Keratinocyte (primary cell): Measurements from ENCODE around the gene MID1. TPM values are rescaled to one million over a fixed set of nuclear protein-coding genes. Genes with fewer than 3 reads are reported as not detected.

Experiments used
- DNase-seq: peaks from one replicate; pipeline ENCODE4 v3.0.0-alpha.2; 2011; ENCODE audit warnings: low read depth, missing footprints, low spot score
- FAIRE-seq: peaks from 2 replicates; lab custom pipeline; 2011; peaks lifted over from hg19 to GRCh38; lab: Jason Lieb, UNC
- H2AFZ ChIP-seq: 2 replicates; pipeline ENCODE4 v1.6.0; 2012; ENCODE audit warnings: low read length, control low read depth, inconsistent platforms; ENCODE audit not compliant: control insufficient read depth
- H3K27ac ChIP-seq: 2 replicates; pipeline ENCODE4 v1.5.1; 2011; ENCODE audit warnings: low read length; ENCODE audit not compliant: control insufficient read depth, insufficient read depth
- H3K27me3 ChIP-seq: 3 replicates; pipeline ENCODE4 v1.6.0; 2011; ENCODE audit warnings: low read length; ENCODE audit not compliant: control insufficient read depth, insufficient read depth; ENCODE audit errors: extremely low read depth
- H3K36me3 ChIP-seq, 2 experiments: 2 replicates in 1 of 2; 3 replicates in 1 of 2; pipeline ENCODE4 v1.5.1; 2011; ENCODE audit warnings: low read length in 2 of 2, mild to moderate bottlenecking in 1 of 2; ENCODE audit not compliant: control insufficient read depth in 2 of 2, insufficient read depth in 2 of 2; ENCODE audit errors: extremely low read depth in 1 of 2
- H3K4me1 ChIP-seq: 3 replicates; pipeline ENCODE4 v1.5.1; 2011; ENCODE audit warnings: low read length; ENCODE audit not compliant: control insufficient read depth, insufficient read depth; ENCODE audit errors: extremely low read depth
- H3K4me2 ChIP-seq: 3 replicates; pipeline ENCODE4 v1.6.0; 2011; ENCODE audit warnings: low read depth, low read length; ENCODE audit not compliant: control insufficient read depth, insufficient read depth; ENCODE audit errors: extremely low read depth
- H3K4me3 ChIP-seq, 3 experiments: fragments of 200-600 bp in 1 of 3; sonication (generic) in 1 of 3; 2 replicates in 2 of 3; 3 replicates in 1 of 3; pipeline ENCODE4 v1.5.1; 2011 to 2016; ENCODE audit warnings: low read length in 3 of 3, mild to moderate bottlenecking in 3 of 3, control low read depth in 2 of 3, inconsistent platforms in 1 of 3, low read depth in 1 of 3, mixed read lengths in 1 of 3, mixed run types in 1 of 3, moderate library complexity in 1 of 3; ENCODE audit not compliant: control insufficient read depth in 2 of 3, insufficient read depth in 2 of 3; ENCODE audit errors: extremely low read depth in 1 of 3
- H3K79me2 ChIP-seq: 2 replicates; pipeline ENCODE4 v1.6.0; 2012; ENCODE audit warnings: low read length; ENCODE audit not compliant: control insufficient read depth, insufficient read depth
- H3K9ac ChIP-seq: 3 replicates; pipeline ENCODE4 v1.6.0; 2011; ENCODE audit warnings: low read length; ENCODE audit not compliant: control insufficient read depth, insufficient read depth; ENCODE audit errors: extremely low read depth
- H3K9me1 ChIP-seq: 3 replicates; pipeline ENCODE4 v1.6.0; 2011; ENCODE audit warnings: low read length; ENCODE audit not compliant: control insufficient read depth, insufficient read depth; ENCODE audit errors: extremely low read depth
- H3K9me3 ChIP-seq: 2 replicates; pipeline ENCODE4 v1.5.1; 2012; ENCODE audit warnings: low read depth, low read length; ENCODE audit not compliant: control insufficient read depth
- H4K20me1 ChIP-seq: 3 replicates; pipeline ENCODE4 v1.6.0; 2011; ENCODE audit warnings: low read length; ENCODE audit not compliant: control insufficient read depth, insufficient read depth; ENCODE audit errors: extremely low read depth
- CTCF ChIP-seq, 3 experiments: IDR thresholded peaks in 1 of 3; conservative IDR thresholded peaks in 1 of 3; optimal IDR thresholded peaks in 1 of 3; 2 replicates in 2 of 3; 3 replicates in 1 of 3; pipeline versions ENCODE3 to v1.5.1; 2011; ENCODE audit warnings: low read length in 3 of 3, mild to moderate bottlenecking in 3 of 3, moderate library complexity in 2 of 3, control low read depth in 1 of 3, inconsistent platforms in 1 of 3; ENCODE audit not compliant: insufficient read depth in 2 of 3; ENCODE audit errors: extremely low read depth in 1 of 3
- EZH2 ChIP-seq: IDR thresholded peaks from one replicate; pipeline ENCODE4 v1.6.1; 2012; ENCODE audit warnings: inconsistent platforms, mild to moderate bottlenecking, low read length, moderate library complexity
- dilution Hi-C: fragments of 300-500 bp; cut with MboI; formaldehyde crosslinking; loops from one replicate; pipeline ENCODE4 v1.7.0; 2020; ENCODE audit warnings: low sequenced_read_pairs; ENCODE audit not compliant: extremely low pct_ligation_motif_present
- polyA plus RNA-seq, 5 experiments: library from polyadenylated mRNA; depleted of rRNA in 3 of 5; stranded (reverse) in 3 of 5; stranded (forward) in 1 of 5; unstranded in 1 of 5; fragments of >200 nt; gene quantifications; 1 replicate in 1 of 5; 2 replicates in 3 of 5; 3 replicates in 1 of 5; pipeline versions ENCODE4 v1.2.1 to v1.2.3, GENCODE V29; 2011 to 2012; ENCODE audit warnings: missing spikeins in 2 of 5, low read depth in 1 of 5, low replicate concordance in 1 of 5

MID1 gene
- polyA plus RNA-seq, 1 donor (not counting 4 experiments of a cell fraction or from before 2014, with no cell fraction given) = 9.2 TPM

- Histone ChIP-seq H2AFZ (no peak overlapping the region), H3K4me1 (peaks cover 7% of the 10 kb centered on the region), H3K27ac (no peak overlapping the region), H3K36me3 (no peaks in the 10 kb centered on the region), H3K9me3 (no peaks in the 10 kb centered on the region), H4K20me1 (no peaks in the 10 kb centered on the region), H3K9ac (no peak overlapping the region), H3K4me3 (no peak overlapping the region), H3K4me2 (no peak overlapping the region), H3K27me3 (no peaks in the 10 kb centered on the region), H3K9me1 (no peaks in the 10 kb centered on the region), H3K79me2 (no peaks in the 10 kb centered on the region)
- no peak for TF ChIP-seq CTCF (optimal IDR thresholded peaks at IDR 0.05 in 1 of 3, IDR thresholded peaks at IDR 0.05 in 1 of 3, conservative IDR thresholded peaks at IDR 0.05 in 1 of 3; ENCODE audit: extremely low read depth in 1 of 3, insufficient read depth in 2 of 3, low read length in 3 of 3)
- TF ChIP-seq EZH2 = no peak
- DNase-seq (no peak), FAIRE-seq (no peak)
- dilution Hi-C loops = no loop called here
Observed at GRCh38 chrX:10533696-10534365, 86.6 kb downstream of the MID1 start.

GRCh38 chrX:10531927-10532326 lies 88.5 kb downstream of the MID1 start:
- H3K27ac ChIP-seq = no peak overlapping the region
- dilution Hi-C loops = no loop called here
- H3K9me1 ChIP-seq = no peaks in the 10 kb centered on the region
- DNase-seq (no peak), FAIRE-seq (no peak)
- no peak overlapping the region for H3K4me2 ChIP-seq
- H3K36me3 ChIP-seq = no peaks in the 10 kb centered on the region
- H4K20me1 ChIP-seq = no peaks in the 10 kb centered on the region
- no peaks in the 10 kb centered on the region for H3K9me3 ChIP-seq
- no peaks in the 10 kb centered on the region for H3K27me3 ChIP-seq
- no peaks in the 10 kb centered on the region for H3K79me2 ChIP-seq
- TF ChIP-seq EZH2 (no peak), CTCF (optimal IDR thresholded peaks at IDR 0.05 in 1 of 3, IDR thresholded peaks at IDR 0.05 in 1 of 3, conservative IDR thresholded peaks at IDR 0.05 in 1 of 3; ENCODE audit: extremely low read depth in 1 of 3, insufficient read depth in 2 of 3, low read length in 3 of 3) (no peak)
- peaks cover 7% of the 10 kb centered on the region for H3K4me1 ChIP-seq
- H3K4me3 ChIP-seq = no peak overlapping the region
- H2AFZ ChIP-seq = no peak overlapping the region
- H3K9ac ChIP-seq = no peak overlapping the region
